Measurements from ENCODE around the gene SNCA.

The SNCA gene

DNA sequence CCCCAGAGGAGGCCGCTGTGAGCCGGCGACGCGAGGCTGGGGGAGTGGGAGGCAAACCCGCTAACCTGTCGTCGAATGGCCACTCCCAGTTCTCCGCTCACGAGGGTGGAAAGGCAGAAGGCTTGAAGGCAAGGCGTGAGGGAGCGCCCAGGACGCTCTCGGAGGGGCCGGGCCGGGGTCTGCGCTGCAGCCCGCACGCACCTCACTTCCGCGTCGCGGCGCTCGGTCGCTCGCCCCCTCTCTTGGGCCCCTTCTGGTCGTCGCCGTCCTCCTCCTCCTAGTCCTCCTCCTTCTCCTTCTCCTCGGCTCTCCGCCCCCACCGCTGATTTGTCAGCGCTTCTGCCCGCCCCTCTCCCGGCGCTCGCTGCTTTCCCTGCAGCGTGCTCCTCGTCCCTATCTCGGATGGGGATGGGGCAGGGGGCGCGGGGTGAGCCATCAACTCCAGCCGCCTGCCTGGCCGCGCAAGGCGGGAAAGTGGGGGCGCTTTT lies at the start of gene SNCA:
Gene SNCA (minus strand): TSS at position 265 of the 488 bp plus-strand sequence. CDS start 1,494 bp downstream, outside the sequence.
- no peak for DNase-seq (ENCODE audit: low read depth in 2 of 2)

DNA sequence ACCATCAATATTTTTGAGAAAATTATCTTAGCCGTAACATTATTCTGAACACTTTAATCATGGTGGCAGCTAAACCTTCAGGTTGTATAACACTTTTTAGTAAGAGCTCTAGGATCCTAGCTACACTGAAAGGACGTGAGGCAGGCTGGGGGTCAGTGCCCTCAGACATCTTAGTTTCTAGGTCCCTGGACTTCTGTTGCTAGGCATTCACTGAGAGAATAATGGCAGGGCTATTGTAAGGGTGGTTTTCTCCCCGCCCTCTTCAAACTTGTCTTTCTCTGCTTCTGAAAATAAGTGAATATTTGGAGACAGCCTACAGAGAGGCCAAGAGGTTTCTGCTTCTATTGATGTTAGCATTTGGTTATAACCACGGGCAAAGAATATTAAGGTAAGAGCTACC lies 42.3 kb upstream of the SNCA start:
- no peak for DNase-seq (ENCODE audit: low read depth in 2 of 2)

GRCh38 chr4:89878611-89879010 lies 41.6 kb upstream of the SNCA start:
- no peak for DNase-seq (ENCODE audit: low read depth in 2 of 2)

- DNase-seq (ENCODE audit: low read depth in 2 of 2), result no peak
Measured at GRCh38 chr4:89876548-89876947, 39.6 kb upstream of the SNCA start.

GRCh38 chr4:89871211-89871610 lies 34.2 kb upstream of the SNCA start:
- no peak for DNase-seq (ENCODE audit: low read depth in 2 of 2)

DNA sequence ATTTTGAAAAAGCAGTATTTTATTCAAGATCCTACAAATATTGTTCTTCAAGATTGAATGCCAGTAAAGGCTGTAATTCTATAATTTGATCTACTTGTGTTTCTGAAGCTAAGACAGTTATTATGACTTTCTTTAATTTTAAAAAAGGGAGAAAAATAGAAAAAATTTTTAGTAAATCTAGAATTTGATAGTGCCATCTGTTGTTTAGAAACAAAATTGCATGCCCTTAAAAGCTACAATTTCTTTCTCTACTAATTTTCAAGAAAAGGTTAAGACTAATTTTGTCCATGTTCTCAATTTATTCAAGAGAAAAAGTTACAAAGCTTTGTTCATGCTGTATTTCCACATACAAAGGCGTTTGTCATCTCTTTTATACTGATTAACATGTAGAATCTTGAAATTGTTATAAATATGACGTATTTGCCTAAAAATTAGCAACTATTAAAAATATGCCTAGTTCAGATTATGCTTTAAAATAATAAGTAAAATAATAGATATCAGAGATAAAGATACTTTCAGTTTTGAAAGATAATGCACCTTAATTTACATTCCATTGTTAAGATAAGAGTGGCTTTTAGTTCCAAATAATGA lies 32.1 kb upstream of the SNCA start:
- DNase-seq (ENCODE audit: low read depth in 2 of 2), result no peak

- no peak for DNase-seq (ENCODE audit: low read depth in 2 of 2)
Measured at GRCh38 chr4:89868276-89868675, 31.3 kb upstream of the SNCA start.

DNA sequence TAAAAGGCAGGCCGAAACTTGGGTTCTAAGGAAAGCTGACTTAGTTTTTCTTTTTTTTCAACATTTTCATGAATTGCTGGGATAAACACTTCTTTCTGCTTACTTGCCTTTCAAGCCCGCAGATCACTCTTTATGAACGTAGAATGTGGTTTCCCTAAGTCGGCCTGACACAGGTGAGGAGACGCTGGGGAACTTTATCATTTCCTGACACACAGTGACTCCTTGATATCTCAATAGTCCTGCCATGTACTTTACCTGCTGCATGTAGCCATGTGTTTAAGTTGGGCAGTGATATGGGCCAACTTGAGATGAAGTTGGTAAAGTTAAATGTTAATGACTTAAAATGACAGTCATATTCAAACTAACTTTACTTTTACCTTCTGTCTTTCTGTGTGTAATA lies 26.6 kb upstream of the SNCA start:
- no peak for DNase-seq (ENCODE audit: low read depth in 2 of 2)

GRCh38 chr4:89860971-89861370 lies 24.0 kb upstream of the SNCA start:
- no peak for DNase-seq (ENCODE audit: low read depth in 2 of 2)

DNA sequence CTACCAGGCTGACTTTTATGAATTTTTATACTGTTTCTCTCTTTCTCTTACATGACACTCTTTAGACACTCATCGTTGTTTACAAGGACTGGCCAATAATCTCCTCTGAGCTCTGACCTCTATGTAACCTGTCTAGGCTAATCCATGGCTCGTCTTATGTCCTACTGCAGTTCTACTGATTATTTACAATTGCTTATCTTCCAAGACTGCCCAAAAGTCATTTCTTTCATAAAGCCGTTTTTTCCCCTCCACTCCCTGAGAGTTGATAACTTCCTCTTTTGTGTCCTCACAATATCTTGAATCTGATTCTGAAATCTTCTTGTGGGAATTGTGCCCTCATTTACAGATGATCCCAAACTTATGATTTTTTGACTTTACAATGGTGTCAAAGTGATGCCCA lies 18.3 kb upstream of the SNCA start:
- no peak for DNase-seq (ENCODE audit: low read depth in 2 of 2)

DNA sequence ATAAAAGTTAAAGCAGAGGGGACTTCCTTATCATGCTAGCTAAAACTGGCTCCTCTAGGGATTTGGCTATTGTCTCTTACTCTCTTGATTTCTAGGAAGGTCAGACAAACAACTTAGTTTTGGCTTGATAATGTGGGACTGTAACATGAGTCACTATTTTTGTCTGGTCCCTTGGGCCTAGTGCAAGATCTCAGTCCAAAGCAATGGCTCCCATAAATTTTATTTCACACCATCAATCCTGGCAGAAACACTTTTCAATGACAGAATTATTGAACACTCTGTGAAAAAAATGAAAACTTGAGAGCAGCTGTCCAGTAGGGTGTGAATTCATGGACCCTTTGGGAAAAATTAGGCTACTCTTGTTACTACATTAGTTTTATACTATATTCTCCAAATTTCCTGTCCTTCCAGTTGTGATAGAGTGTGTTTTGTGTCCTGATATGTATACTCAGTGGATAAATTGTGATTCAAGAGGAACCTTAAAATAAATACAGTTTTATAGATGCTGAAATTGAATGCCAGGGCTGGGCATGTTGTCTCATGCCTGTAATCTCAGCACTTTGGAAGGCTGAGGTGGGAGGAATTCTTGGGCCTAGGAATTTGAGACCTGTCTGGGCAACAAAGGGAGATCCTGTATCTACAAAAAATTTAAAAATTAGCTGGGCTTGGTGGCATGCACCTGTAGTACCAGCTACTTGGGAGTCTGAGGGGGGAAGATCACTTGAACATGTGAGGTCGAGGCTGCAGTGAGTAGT lies 10.8 kb upstream of the SNCA start:
- no peak for DNase-seq (ENCODE audit: low read depth in 2 of 2)

DNA sequence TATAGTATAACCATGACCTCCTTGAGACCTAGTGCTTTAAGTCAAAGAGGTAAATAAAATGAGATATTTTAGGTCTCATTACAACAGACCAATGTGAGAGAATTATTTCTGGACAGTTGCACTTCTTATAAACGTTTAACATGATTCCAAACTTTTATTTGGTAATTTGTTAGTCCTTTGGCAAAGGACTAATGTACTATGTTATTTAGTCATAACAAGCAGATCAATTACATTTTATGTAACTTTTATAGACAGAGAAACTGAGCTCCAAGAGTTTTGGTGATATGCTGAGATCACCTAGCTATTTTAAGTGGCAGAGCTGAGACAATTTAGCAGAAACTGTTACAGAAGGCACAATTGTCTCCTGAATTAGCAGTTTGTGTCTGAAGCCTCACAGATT lies 2.6 kb upstream of the SNCA start:
- DNase-seq (ENCODE audit: low read depth in 2 of 2), result no peak

DNA sequence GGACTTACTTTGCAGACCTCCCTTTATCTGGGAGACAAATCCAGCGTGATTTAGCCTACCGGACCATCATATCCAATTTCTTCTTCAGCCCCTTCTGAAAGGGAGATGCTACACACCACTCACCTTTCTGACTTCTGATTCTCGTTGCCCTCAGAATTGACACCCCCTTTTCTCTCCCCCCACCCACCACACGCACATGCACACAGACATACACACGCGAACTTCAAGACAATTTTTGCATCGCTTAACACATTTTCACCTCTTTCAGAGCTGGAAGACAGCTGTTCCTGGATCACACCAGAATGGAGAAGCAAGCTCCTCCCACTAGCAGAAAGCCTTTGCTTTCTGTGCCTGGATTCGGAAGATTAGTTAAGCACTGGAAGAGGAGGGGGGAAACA lies 1.0 kb upstream of the SNCA start:
- DNase-seq (ENCODE audit: low read depth in 2 of 2), result no peak

GRCh38 chr4:89837385-89837992 lies 528 bp upstream of the SNCA start:
- DNase-seq (ENCODE audit: low read depth in 2 of 2), result no peak

- DNase-seq (ENCODE audit: low read depth in 2 of 2), result no peak
Measured at GRCh38 chr4:89836031-89836745, 773 bp downstream of the SNCA start.

- no peak for DNase-seq (ENCODE audit: low read depth in 2 of 2)
Measured at GRCh38 chr4:89835413-89835812, 1.5 kb downstream of the SNCA start.

DNA sequence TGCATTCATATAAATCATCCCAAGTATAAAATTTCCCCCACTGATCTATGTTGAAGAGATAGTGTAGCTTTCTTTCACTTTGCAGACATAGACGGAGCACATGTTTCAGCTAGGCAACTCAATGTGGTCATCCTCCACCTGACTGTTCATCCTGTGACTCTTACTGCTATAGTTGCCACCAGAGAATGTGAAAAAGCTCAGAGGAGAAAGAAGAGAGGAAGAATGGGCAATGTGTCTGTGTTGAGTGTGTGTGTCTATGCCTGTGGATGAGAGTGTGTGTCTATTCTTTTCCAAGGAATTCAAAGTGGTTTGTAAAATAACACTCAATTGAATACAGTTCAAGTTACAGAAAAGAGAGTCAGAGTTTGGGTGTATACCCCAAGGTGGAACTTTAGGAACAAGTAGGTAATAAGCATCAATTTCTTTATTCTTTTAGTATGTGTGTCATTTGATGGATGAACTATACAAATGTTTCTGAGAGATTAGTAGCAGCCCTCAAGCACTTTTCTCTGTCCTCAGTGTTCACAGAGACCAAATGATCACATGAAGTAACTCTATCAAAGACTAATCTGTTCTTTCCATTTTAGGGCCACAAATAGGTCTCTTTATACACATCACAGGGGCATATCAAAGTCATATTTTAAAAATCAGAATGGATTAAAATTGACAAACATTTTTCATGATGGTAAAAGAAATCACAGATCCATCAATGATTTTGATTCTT lies 2.3 kb downstream of the SNCA start:
- no peak for DNase-seq (ENCODE audit: low read depth in 2 of 2)

- DNase-seq (ENCODE audit: low read depth in 2 of 2), result no peak
Measured at GRCh38 chr4:89829470-89830138, 7.4 kb downstream of the SNCA start.

DNA sequence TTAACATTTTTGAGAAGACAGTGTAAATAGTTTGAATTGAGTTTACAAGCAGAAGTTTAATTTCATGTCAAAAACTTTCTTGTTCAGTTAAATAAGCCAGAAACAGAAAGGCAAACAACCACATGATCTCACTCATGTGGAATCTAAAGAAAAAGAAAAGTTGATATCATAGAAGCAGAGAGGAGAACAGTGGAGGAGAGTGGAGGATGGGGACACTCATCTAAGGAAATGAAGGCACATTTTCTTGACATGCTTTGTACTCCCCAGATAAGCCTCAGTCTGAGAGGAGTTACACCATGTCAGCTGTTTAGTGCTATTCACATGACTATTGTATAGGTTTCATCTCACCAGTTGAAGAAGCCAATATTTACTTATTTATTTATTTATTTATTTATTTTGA lies 13.5 kb downstream of the SNCA start:
- DNase-seq (ENCODE audit: low read depth in 2 of 2), result no peak

DNA sequence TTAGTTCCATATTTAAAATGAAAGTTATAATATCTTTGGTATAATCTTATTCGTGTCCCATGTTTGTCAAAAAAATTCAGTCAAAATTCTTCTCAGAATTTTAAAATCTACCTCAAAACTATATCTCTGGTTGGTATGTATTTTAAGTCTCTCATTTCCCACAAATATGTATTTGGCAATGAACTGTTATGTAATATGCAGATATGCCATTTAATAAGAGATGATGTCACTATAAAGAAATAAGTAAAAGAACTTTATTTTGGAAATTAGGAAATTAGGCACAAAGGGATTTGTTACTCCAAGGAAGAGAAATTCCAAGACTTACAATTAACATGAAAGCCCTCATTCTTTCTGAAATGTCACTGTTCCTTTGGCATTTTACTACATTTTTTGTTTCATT lies 15.3 kb downstream of the SNCA start:
- DNase-seq (ENCODE audit: low read depth in 2 of 2), result no peak

GRCh38 chr4:89820010-89820409 lies 17.0 kb downstream of the SNCA start:
- DNase-seq (ENCODE audit: low read depth in 2 of 2), result no peak

Data from stimulated activated CD8-positive, alpha-beta memory T cell treated with anti-CD3 and anti-CD28 coated beads, Interleukin-15, amount 100 ng/mL, for 4 hours (primary cell).